Measurements from ENCODE around the gene B3GLCT.

The B3GLCT gene

GRCh38 chr13:31350560-31350959 lies 150.8 kb downstream of the B3GLCT start:
- Mint-ChIP-seq H3K27me3 (peaks cover 13% of the 10 kb centered on the region), H3K27ac (no peak overlapping the region), H3K9me3 (peaks cover 19% of the 10 kb centered on the region), H3K36me3 (no peaks in the 10 kb centered on the region), H3K4me1 (no peaks in the 10 kb centered on the region), H3K4me3 (no peak overlapping the region)
- no peak for DNase-seq
- CTCF ChIA-PET: interaction anchor here (1.1 kb wide), 1 partner anchor 81 kb away, joined by 3 read pairs; no protein-coding TSS in a partner anchor

DNA sequence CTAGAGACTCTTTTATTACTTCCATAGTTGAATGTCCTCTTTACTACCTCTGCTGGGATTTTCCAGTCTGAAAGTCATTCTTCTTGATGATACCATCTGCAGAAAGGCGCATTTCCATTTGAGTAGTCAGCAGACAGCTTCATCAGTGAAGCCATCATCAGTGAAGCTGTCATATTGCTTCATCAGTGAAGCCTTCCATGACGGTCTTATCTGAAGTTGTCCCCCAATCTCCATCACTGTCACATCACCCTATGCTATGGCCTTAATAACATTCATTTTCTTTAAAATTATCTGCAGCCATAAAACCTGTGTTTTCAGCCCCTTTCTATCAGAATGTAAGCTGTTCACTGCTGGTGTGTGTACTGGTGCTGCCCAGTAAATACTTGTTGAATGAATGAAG lies 151.6 kb downstream of the B3GLCT start:
- no peaks in the 10 kb centered on the region for H3K4me1 Mint-ChIP-seq
- H3K27ac Mint-ChIP-seq: no peak overlapping the region
- H3K9me3 Mint-ChIP-seq: peaks cover 24% of the 10 kb centered on the region
- no peak overlapping the region for H3K4me3 Mint-ChIP-seq
- no peaks in the 10 kb centered on the region for H3K36me3 Mint-ChIP-seq
- CTCF ChIA-PET: no interaction called here
- no peak for DNase-seq
- H3K27me3 Mint-ChIP-seq: peaks cover 13% of the 10 kb centered on the region

DNA sequence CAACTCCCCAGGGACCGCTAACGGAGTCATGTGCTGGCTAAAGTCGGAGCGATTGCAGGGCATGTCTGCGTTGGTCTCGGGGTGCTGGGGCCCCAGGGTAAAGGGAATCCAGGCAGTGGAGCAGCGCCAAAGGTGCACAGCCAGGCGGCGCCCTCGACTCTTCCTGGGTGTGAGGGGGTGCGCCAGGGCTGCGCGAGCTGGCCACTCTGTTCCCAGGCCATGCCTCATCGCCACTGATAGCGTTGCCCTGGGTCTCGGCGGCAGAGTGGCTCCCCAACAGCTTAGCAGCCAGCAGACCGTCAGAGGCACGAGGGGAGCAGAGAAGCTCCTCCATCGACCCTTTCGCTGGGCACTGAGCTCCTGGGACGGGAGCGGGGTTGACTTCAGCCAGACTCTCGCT lies 152.7 kb downstream of the B3GLCT start:
- DNase-seq: no peak
- Mint-ChIP-seq H3K4me1 (no peaks in the 10 kb centered on the region), H3K27ac (no peak overlapping the region), H3K27me3 (peaks cover 13% of the 10 kb centered on the region), H3K4me3 (no peak overlapping the region), H3K9me3 (peaks cover 24% of the 10 kb centered on the region), H3K36me3 (no peaks in the 10 kb centered on the region)
- CTCF ChIA-PET: no interaction called here

GRCh38 chr13:31355001-31355400 lies 155.2 kb downstream of the B3GLCT start:
- H3K27me3 Mint-ChIP-seq: peaks cover 11% of the 10 kb centered on the region
- no peak overlapping the region for H3K4me3 Mint-ChIP-seq
- no peak overlapping the region for H3K27ac Mint-ChIP-seq

DNA sequence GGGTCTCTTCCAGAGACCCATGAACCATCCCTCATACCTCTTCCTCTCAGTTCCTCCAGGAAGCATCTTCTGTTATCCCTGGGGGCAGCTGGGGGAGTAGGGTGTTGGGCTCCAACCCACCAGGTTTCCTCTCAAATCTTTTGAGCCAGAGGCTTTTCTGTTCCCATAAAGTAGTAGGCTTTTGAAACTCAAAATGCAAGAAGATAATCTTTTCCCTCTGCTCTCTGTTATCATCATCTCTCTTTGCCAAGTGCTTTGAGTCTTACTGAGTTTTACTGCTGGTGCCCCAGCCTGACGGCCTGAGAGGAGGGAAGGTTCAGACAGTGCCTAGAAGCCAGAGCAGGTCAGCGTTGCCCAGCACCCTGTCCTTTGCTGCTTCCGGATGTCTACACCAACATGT lies 157.2 kb downstream of the B3GLCT start:
- CTCF ChIA-PET: interaction anchor here (1.2 kb wide), 1 partner anchor 74 kb away, joined by 3 read pairs; no protein-coding TSS in a partner anchor
- H3K9me3 Mint-ChIP-seq: peaks cover 24% of the 10 kb centered on the region
- H3K36me3 Mint-ChIP-seq: no peaks in the 10 kb centered on the region
- no peak overlapping the region for H3K27ac Mint-ChIP-seq
- H3K4me1 Mint-ChIP-seq: no peaks in the 10 kb centered on the region
- DNase-seq: no peak
- no peak overlapping the region for H3K4me3 Mint-ChIP-seq
- peaks cover 8% of the 10 kb centered on the region for H3K27me3 Mint-ChIP-seq

More at GRCh38 chr13:31355001-31355400, 155.2 kb downstream of the B3GLCT start:
- CTCF ChIA-PET: no interaction called here
- no peaks in the 10 kb centered on the region for H3K36me3 Mint-ChIP-seq
- peaks cover 24% of the 10 kb centered on the region for H3K9me3 Mint-ChIP-seq
- H3K4me1 Mint-ChIP-seq: no peaks in the 10 kb centered on the region
- DNase-seq: no peak

DNA sequence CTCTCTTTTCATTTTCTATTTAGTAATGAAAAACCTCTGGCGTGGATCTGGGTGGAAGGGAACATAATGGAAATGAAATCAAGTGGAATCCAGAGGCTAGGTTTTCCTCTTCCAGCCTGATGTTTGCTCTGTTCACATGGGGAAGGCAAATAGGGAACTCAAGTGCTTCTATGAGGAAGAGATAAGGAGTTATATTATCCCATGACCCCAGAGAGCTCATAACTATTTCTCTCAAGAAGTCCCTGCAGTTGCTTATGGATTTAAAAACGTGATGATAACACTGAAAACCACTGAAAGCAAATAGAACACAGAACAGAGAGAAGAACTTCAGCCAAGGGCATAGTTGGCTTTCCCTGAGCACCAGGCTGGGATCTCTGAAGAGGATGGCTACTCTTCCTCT lies 157.8 kb downstream of the B3GLCT start:
- H3K4me1 Mint-ChIP-seq: no peaks in the 10 kb centered on the region
- CTCF ChIA-PET: interaction anchor here (1.2 kb wide), 1 partner anchor 74 kb away, joined by 3 read pairs; no protein-coding TSS in a partner anchor
- peaks cover 24% of the 10 kb centered on the region for H3K9me3 Mint-ChIP-seq
- DNase-seq: no peak
- H3K36me3 Mint-ChIP-seq: no peaks in the 10 kb centered on the region
- peaks cover 2% of the 10 kb centered on the region for H3K27me3 Mint-ChIP-seq
- H3K27ac Mint-ChIP-seq: no peak overlapping the region
- no peak overlapping the region for H3K4me3 Mint-ChIP-seq

DNA sequence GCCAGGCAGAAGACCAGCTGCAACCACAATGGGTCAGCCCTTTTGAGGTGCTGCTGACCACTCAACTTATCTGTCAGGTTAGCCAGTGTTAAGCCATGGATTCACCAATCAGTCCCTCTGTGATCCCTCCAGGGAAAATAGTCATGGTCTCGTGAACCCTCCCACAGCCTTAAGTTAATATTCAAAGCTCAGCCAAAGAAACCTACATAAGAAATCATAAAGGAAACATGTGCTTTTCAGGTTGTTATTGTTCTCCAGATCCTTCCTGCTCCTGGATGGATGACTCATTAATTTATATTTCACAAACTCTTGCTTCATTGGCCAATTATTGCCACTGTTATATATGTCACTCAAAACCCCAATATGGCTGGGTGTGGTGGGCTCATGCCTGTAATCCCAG lies 161.9 kb downstream of the B3GLCT start:
- Mint-ChIP-seq H3K4me3 (no peak overlapping the region), H3K27me3 (no peaks in the 10 kb centered on the region), H3K27ac (no peak overlapping the region), H3K36me3 (no peaks in the 10 kb centered on the region), H3K9me3 (peaks cover 6% of the 10 kb centered on the region), H3K4me1 (no peaks in the 10 kb centered on the region)
- CTCF ChIA-PET: no interaction called here
- no peak for DNase-seq

DNA sequence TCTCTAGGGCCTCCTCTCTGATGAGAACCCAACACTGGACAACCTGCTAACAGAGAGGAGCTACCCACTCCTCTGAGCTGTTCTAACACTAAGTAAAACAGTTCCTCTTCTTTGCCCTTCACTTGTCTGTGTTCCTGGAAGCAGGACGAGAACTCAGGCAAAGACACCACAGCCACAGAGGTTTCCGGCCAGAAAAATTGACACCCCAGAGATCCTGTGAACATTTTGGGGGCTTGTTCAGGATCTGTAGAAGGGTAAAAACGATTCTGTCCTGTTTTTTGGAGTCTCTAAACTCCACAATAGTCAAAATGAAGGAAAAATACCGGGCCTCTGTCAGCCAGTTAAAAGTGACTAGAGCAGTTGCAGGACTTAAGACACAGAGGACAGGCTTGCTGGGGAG lies 165.9 kb downstream of the B3GLCT start:
- Mint-ChIP-seq H3K36me3 (no peaks in the 10 kb centered on the region), H3K4me1 (no peaks in the 10 kb centered on the region), H3K4me3 (no peak overlapping the region), H3K27ac (no peak overlapping the region), H3K27me3 (no peaks in the 10 kb centered on the region), H3K9me3 (peaks cover 11% of the 10 kb centered on the region)
- CTCF ChIA-PET: no interaction called here
- no peak for DNase-seq

DNA sequence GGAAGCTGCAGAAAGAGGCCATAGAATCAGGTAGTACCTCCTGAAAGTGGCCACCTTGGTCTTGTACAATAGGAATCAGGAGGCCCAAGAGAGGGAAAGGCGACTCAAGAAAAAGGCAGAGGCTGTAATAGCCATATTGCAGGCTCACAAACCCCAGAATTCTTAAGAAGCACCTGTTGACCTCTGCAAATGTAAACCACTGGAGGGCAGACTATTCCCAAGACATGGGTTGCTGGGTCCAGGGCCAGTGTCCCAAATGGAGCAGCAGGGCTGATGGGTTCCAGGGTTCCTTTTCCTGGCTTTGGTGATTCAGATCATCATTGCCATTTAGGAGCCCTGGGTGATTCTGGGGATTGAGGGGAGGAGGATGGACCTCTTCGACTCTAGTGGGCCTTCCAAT lies 167.6 kb downstream of the B3GLCT start:
- Mint-ChIP-seq H3K9me3 (peaks cover 11% of the 10 kb centered on the region), H3K4me3 (no peak overlapping the region), H3K4me1 (no peaks in the 10 kb centered on the region), H3K27ac (no peak overlapping the region), H3K27me3 (no peaks in the 10 kb centered on the region), H3K36me3 (no peaks in the 10 kb centered on the region)
- DNase-seq: no peak
- CTCF ChIA-PET: no interaction called here

- no peaks in the 10 kb centered on the region for H3K36me3 Mint-ChIP-seq
- H3K27ac Mint-ChIP-seq: no peak overlapping the region
- CTCF ChIA-PET: no interaction called here
- no peak for DNase-seq
- H3K9me3 Mint-ChIP-seq: peaks cover 11% of the 10 kb centered on the region
- H3K4me3 Mint-ChIP-seq: no peak overlapping the region
- H3K27me3 Mint-ChIP-seq: no peaks in the 10 kb centered on the region
- H3K4me1 Mint-ChIP-seq: no peaks in the 10 kb centered on the region
Measured at GRCh38 chr13:31369213-31369612, 169.4 kb downstream of the B3GLCT start.

GRCh38 chr13:31372454-31372853 lies 172.7 kb downstream of the B3GLCT start:
- H3K4me3 Mint-ChIP-seq: no peak overlapping the region
- H3K9me3 Mint-ChIP-seq: no peaks in the 10 kb centered on the region
- DNase-seq: no peak
- no peaks in the 10 kb centered on the region for H3K27me3 Mint-ChIP-seq
- CTCF ChIA-PET: interaction anchor here (0.6 kb wide), 2 partner anchors 82 to 89 kb away, joined by 3 read pairs; no protein-coding TSS in a partner anchor
- H3K36me3 Mint-ChIP-seq: no peaks in the 10 kb centered on the region
- no peaks in the 10 kb centered on the region for H3K4me1 Mint-ChIP-seq
- H3K27ac Mint-ChIP-seq: no peak overlapping the region

- Mint-ChIP-seq H3K4me3 (no peak overlapping the region), H3K27ac (no peak overlapping the region), H3K4me1 (no peaks in the 10 kb centered on the region), H3K9me3 (no peaks in the 10 kb centered on the region), H3K27me3 (no peaks in the 10 kb centered on the region), H3K36me3 (no peaks in the 10 kb centered on the region)
- DNase-seq: no peak
- CTCF ChIA-PET: no interaction called here
Measured at GRCh38 chr13:31374682-31375081, 174.9 kb downstream of the B3GLCT start.

DNA sequence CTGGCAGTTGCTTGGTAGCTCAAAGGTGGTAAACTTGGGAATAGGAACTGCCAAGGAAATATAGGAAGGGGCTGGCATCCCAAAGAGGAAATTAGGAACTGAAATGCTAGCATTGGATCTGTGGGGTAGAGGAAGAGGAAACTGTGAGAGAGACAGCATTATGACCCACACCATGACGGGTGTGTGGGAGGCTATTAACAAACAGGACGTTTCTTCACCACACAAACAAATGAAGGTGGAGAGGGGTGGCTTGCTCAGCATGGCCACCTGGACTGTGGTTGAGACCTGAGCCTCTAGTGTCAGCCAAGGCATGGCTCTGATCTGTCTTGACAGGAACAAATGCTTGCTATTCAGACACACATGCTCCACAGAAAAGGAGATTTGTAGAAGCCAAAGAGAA lies 178.2 kb downstream of the B3GLCT start:
- no peak for DNase-seq
- Mint-ChIP-seq H3K27ac (no peak overlapping the region), H3K9me3 (no peaks in the 10 kb centered on the region), H3K4me3 (no peak overlapping the region), H3K36me3 (no peaks in the 10 kb centered on the region), H3K4me1 (no peaks in the 10 kb centered on the region), H3K27me3 (no peaks in the 10 kb centered on the region)
- CTCF ChIA-PET: no interaction called here

DNA sequence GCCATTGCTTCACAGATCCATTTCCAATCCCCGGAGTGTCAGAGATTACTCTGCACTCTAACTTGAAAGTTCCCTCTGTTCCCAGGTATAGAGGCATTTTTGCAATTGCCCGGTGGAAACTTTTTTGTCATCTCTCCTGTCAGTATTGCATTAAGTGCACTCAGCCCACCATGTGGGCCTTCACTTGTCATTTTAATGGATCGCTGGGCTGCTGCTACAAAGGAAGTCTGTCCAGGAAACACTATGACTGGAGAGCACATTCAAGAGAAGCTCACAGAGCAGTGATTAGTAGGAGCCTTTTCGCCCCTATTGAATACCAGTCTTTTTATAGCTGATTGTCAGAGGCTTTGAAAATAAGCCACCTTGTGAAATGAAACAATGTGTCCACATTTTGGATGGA lies 180.9 kb downstream of the B3GLCT start:
- H3K4me1 Mint-ChIP-seq: no peaks in the 10 kb centered on the region
- H3K9me3 Mint-ChIP-seq: no peaks in the 10 kb centered on the region
- CTCF ChIA-PET: no interaction called here

More for the DNA sequence above, 180.9 kb downstream of the B3GLCT start:
- DNase-seq: no peak
- H3K36me3 Mint-ChIP-seq: no peaks in the 10 kb centered on the region
- no peaks in the 10 kb centered on the region for H3K27me3 Mint-ChIP-seq
- no peak overlapping the region for H3K27ac Mint-ChIP-seq
- H3K4me3 Mint-ChIP-seq: no peak overlapping the region
